GM12878 (cell line): Measurements from ENCODE around the gene CYTIP. TPM values are rescaled to one million over a fixed set of nuclear protein-coding genes. Genes with fewer than 3 reads are reported as not detected.
A peak's percentile ranks its signal among the peaks of the same experiment; 100 is the strongest.

Experiments
- ATAC-seq: fragments of 200-7000 bp; cut with Tn5 transposase; 3 replicates; pipeline ENCODE4 v1.9.1; 2020; ENCODE audit warnings: mild to moderate bottlenecking, moderate library complexity
- BruUV-seq: library from RNA; stranded (reverse); fragments of 400-500 nt; replicated peaks from 2 replicates; lab custom pipeline; 2021; lab: Mats Ljungman, UMichigan
- CTCF ChIA-PET: fragments of 300-600 bp; sonication (Branson Sonifier 250); formaldehyde crosslinking; extraction: SDS; loops from one replicate; lab custom pipeline; 2021; ENCODE audit warnings: inconsistent platforms; lab: Yijun Ruan, JAX
- POLR2A ChIA-PET: fragments of 350-600 bp; formaldehyde crosslinking; extraction: SDS; loops from one replicate; lab custom pipeline; 2021; ENCODE audit warnings: inconsistent platforms; lab: Charles Lee
- RAD21 ChIA-PET: fragments of 300-600 bp; sonication (Branson Sonifier 250); formaldehyde crosslinking; loops from one replicate; lab custom pipeline; 2023; ENCODE audit warnings: antibody characterized with exemption; ENCODE audit not compliant: unreplicated experiment; lab: Charles Lee
- SMC1A ChIA-PET: fragments of 300-600 bp; sonication (Branson Sonifier 250); formaldehyde crosslinking; loops from one replicate; lab custom pipeline; 2023; ENCODE audit not compliant: unreplicated experiment, uncharacterized antibody; lab: Charles Lee
- DNase-seq: peaks from one replicate; pipeline ENCODE4 v3.0.0-alpha.2; 2011; ENCODE audit warnings: low read depth, low spot score
- FAIRE-seq: peaks from 3 replicates; lab custom pipeline; 2011; peaks lifted over from hg19 to GRCh38; lab: Jason Lieb, UNC
- H2AFZ ChIP-seq: 2 replicates; pipeline ENCODE4 v1.6.0; 2011; ENCODE audit warnings: low read depth, low read length, control low read depth; ENCODE audit not compliant: control insufficient read depth
- H3K27ac ChIP-seq: 2 replicates; pipeline ENCODE4 v1.5.1; 2011; ENCODE audit warnings: control low read depth; ENCODE audit not compliant: control insufficient read depth, insufficient read depth
- H3K27me3 ChIP-seq, 2 experiments: replicated peaks in 1 of 2; 2 replicates each; pipeline versions ENCODE4 v1.6.0 to v1.6.1; 2011; ENCODE audit warnings: low read length in 1 of 2; ENCODE audit not compliant: control insufficient read depth in 2 of 2, insufficient read depth in 2 of 2
- H3K36me3 ChIP-seq, 2 experiments: 2 replicates each; pipeline ENCODE4 v1.5.1; 2011; ENCODE audit warnings: low read length in 1 of 2; ENCODE audit not compliant: control insufficient read depth in 2 of 2, insufficient read depth in 2 of 2
- H3K4me1 ChIP-seq: 2 replicates; pipeline ENCODE4 v1.6.1; 2011; ENCODE audit warnings: mild to moderate bottlenecking, low read length, moderate library complexity, mixed read lengths; ENCODE audit not compliant: control insufficient read depth, insufficient read depth
- H3K4me2 ChIP-seq: 2 replicates; pipeline ENCODE4 v1.6.0; 2011; ENCODE audit warnings: control low read depth; ENCODE audit not compliant: control insufficient read depth, insufficient read depth
- H3K4me3 ChIP-seq: fragments of 200-600 bp; sonication (generic); 2 replicates; pipeline ENCODE4 v1.5.1; 2016
- H3K79me2 ChIP-seq: 2 replicates; pipeline ENCODE4 v1.6.0; 2011; ENCODE audit warnings: low read length; ENCODE audit not compliant: control insufficient read depth, insufficient read depth
- H3K9ac ChIP-seq: 2 replicates; pipeline ENCODE4 v1.8.0; 2011; ENCODE audit warnings: low read length, control low read depth, mixed read lengths; ENCODE audit not compliant: control insufficient read depth, insufficient read depth
- H3K9me3 ChIP-seq: replicated peaks from 3 replicates; pipeline ENCODE4 v1.5.1; 2011; ENCODE audit warnings: mild to moderate bottlenecking, low read length; ENCODE audit not compliant: control insufficient read depth, insufficient read depth
- H4K20me1 ChIP-seq: 2 replicates; pipeline ENCODE4 v1.6.0; 2011; ENCODE audit not compliant: control insufficient read depth, insufficient read depth
- BHLHE40 ChIP-seq, 2 experiments: fragments of 450-650 bp in 1 of 2; IDR thresholded peaks; 2 replicates each; pipeline ENCODE4 v1.6.1; 2011 to 2017; ENCODE audit warnings: low read depth in 2 of 2, borderline replicate concordance in 1 of 2, improper control_type of control experiment in 1 of 2, low read length in 1 of 2, mild to moderate bottlenecking in 1 of 2
- GATAD2B ChIP-seq: fragments of 450-650 bp; conservative IDR thresholded peaks from 2 replicates; pipeline ENCODE4 v1.6.1; 2017; ENCODE audit warnings: low read depth, mild to moderate bottlenecking, moderate library complexity
- IKZF1 ChIP-seq: fragments of 450-650 bp; conservative IDR thresholded peaks from 2 replicates; pipeline ENCODE4 v1.6.1; 2017; ENCODE audit warnings: antibody characterized with exemption, mild to moderate bottlenecking
- IKZF2 ChIP-seq, 2 experiments: fragments of 450-650 bp; IDR thresholded peaks; 2 replicates each; pipeline ENCODE4 v1.6.1; 2017; ENCODE audit warnings: mild to moderate bottlenecking in 2 of 2, moderate library complexity in 2 of 2
- MEF2A ChIP-seq: IDR thresholded peaks from 2 replicates; pipeline ENCODE4 v1.6.1; 2011; ENCODE audit warnings: low read depth, mild to moderate bottlenecking, low read length, moderate library complexity; ENCODE audit not compliant: insufficient read depth
- MYB ChIP-seq: fragments of 150-350 bp; IDR thresholded peaks from 2 replicates; pipeline ENCODE4 v1.6.1; 2014; ENCODE audit warnings: mild to moderate bottlenecking, low read depth, low read length, borderline replicate concordance
- NBN ChIP-seq: fragments of 450-650 bp; IDR thresholded peaks from 2 replicates; pipeline ENCODE4 v1.6.1; 2016
- POLR2AphosphoS5 ChIP-seq: IDR thresholded peaks from 2 replicates; pipeline ENCODE4 v1.6.1; 2011; ENCODE audit warnings: mild to moderate bottlenecking, low read length, inconsistent platforms
- TCF12 ChIP-seq: IDR thresholded peaks from 2 replicates; pipeline ENCODE4 v1.6.1; 2011; ENCODE audit warnings: low read depth, mild to moderate bottlenecking, low read length
- YY1 ChIP-seq: IDR thresholded peaks from 2 replicates; pipeline ENCODE4 v1.6.1; 2011; ENCODE audit warnings: low read depth, mild to moderate bottlenecking, low read length
- ZNF384 ChIP-seq: IDR thresholded peaks from 2 replicates; pipeline ENCODE4 v1.6.1; 2012; ENCODE audit warnings: low read depth, mild to moderate bottlenecking, low read length, improper control_type of control experiment, borderline replicate concordance
- in situ Hi-C: fragments of 300-500 bp; cut with MboI; formaldehyde crosslinking; loops from 9 replicates; pipeline ENCODE4 v1.14.3; 2018; ENCODE audit warnings: mixed read lengths
- intact Hi-C: fragments of 100-400 bp; cut with micrococcal nuclease; formaldehyde crosslinking; loops from one replicate; pipeline ENCODE4 v1.14.2; 2022; ENCODE audit not compliant: unreplicated experiment
- polyA plus RNA-seq, 11 experiments: library from polyadenylated mRNA; depleted of rRNA in 4 of 11; unstranded in 6 of 11; stranded (reverse) in 5 of 11; fragments of >200 nt; fragmentation: Nextera tagmentation in 4 of 11; fragmentation: Illumina TruSeq in 1 of 11; extraction: Ambion mirVana in 4 of 11; extraction: Trizol in 1 of 11; gene quantifications; 1 replicate in 1 of 11; 2 replicates in 10 of 11; pipeline versions ENCODE4 v1.2.1 to v1.2.3, GENCODE V29; 2011 to 2016; ENCODE audit warnings: inconsistent platforms in 2 of 11, missing spikeins in 2 of 11, low read depth in 1 of 11
- total RNA-seq, 4 experiments: library from RNA; depleted of rRNA in 3 of 4; stranded (reverse); fragments of >200 nt in 3 of 4; fragmentation: Illumina TruSeq in 1 of 4; extraction: Trizol in 1 of 4; gene quantifications; 2 replicates each; pipeline versions ENCODE4 v1.2.1 to v1.2.3, GENCODE V29; 2013 to 2021
- TF ChIP-seq, protein P1 (sequence below): fragments of 450-650 bp; IDR thresholded peaks from 2 replicates; pipeline ENCODE4 v1.6.1; 2017; ENCODE audit warnings: low read depth, mild to moderate bottlenecking, moderate library complexity
- TF ChIP-seq, protein P2 (sequence below): fragments of 450-650 bp; IDR thresholded peaks from 2 replicates; pipeline ENCODE4 v1.6.1; 2017; ENCODE audit warnings: mild to moderate bottlenecking, low read depth, inconsistent platforms; ENCODE audit not compliant: poor library complexity, severe bottlenecking
- TF ChIP-seq, protein P3 (sequence below), 3 experiments: IDR thresholded peaks in 2 of 3; conservative IDR thresholded peaks in 1 of 3; 2 replicates each; pipeline ENCODE4 v1.5.1; 2011; ENCODE audit warnings: low read depth in 3 of 3, low read length in 3 of 3, mild to moderate bottlenecking in 3 of 3, control low read depth in 2 of 3, moderate library complexity in 2 of 3, inconsistent platforms in 1 of 3, mixed read lengths in 1 of 3; ENCODE audit not compliant: control insufficient read depth in 2 of 3, insufficient read depth in 1 of 3; ENCODE audit errors: extremely low read depth in 1 of 3

Gene CYTIP
- total and polyA plus RNA-seq, 10 of the 15 experiments (the other 5 are each of a cell fraction or from before 2014, with no cell fraction given), result 55.1 to 178 (median 73.4) TPM

DNA sequence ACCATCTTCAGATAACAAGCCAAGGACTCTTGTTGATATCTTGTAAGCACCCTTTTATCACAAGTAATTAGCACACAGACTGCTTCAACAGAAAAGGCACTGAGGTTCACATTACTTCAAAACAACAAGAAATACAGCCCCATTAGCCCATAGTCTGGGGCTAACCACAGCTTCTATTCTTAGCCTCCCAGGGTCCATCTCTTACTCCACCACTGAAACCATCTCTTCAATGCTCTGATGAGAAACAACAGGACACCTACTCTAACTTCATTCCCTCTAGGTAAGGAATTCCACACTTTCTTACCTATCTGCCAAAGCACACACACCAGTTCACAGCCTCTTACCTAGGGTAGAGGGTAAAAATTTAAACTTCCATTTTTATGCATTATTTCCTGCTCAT, 26.4 kb upstream of the CYTIP start:
- Histone ChIP-seq H4K20me1 (no peaks in the 10 kb centered on the region), H3K27me3 (no peaks in the 10 kb centered on the region), H3K9me3 (no peaks in the 10 kb centered on the region; the same call in 1 of the 3 replicates), H3K79me2 (peaks cover 17% of the 10 kb centered on the region), H3K4me1 (peaks cover 38% of the 10 kb centered on the region), H3K4me2 (peak overlapping the region; percentile 85), H3K9ac (peak overlapping the region; percentile 57), H3K4me3 (peak overlapping the region; percentile 56), H3K27ac (peak overlapping the region; percentile 94), H2AFZ (no peak overlapping the region; the same call in 1 of the 2 replicates), H3K36me3 (no peaks in the 10 kb centered on the region)
- FAIRE-seq (peak; percentile 85), DNase-seq (peak; percentile 80), ATAC-seq (peak; percentile 74)
- SMC1A ChIA-PET, result interaction anchor here (0.6 to 7.0 kb wide), 20 partner anchors 10 to 165 kb away, joined by 3 to 119 read pairs (median 6); partner anchors contain the start of gene CYTIP
- POLR2A ChIA-PET, result interaction anchor here (1.0 to 6.9 kb wide), 8 partner anchors 10 to 64 kb away, joined by 3 to 90 read pairs (median 6); partner anchors contain the start of gene CYTIP
- CTCF ChIA-PET, result interaction anchor here (0.7 to 7.2 kb wide), 15 partner anchors 10 to 1665 kb away, joined by 3 to 70 read pairs (median 3); partner anchors contain the start of gene CYTIP
- BruUV-seq, result no TSS peak
- RAD21 ChIA-PET, result interaction anchor here (0.7 to 6.0 kb wide), 14 partner anchors 10 to 107 kb away, joined by 3 to 125 read pairs (median 6); partner anchors contain the start of gene CYTIP
- in situ Hi-C loops (no loop called here), intact Hi-C loops (loop anchor here (1.0 to 10.0 kb wide), 4 partner anchors 26 to 316 kb away; partner anchors contain the start of genes CYTIP and ERMN)
- TF ChIP-seq, protein P1, sequence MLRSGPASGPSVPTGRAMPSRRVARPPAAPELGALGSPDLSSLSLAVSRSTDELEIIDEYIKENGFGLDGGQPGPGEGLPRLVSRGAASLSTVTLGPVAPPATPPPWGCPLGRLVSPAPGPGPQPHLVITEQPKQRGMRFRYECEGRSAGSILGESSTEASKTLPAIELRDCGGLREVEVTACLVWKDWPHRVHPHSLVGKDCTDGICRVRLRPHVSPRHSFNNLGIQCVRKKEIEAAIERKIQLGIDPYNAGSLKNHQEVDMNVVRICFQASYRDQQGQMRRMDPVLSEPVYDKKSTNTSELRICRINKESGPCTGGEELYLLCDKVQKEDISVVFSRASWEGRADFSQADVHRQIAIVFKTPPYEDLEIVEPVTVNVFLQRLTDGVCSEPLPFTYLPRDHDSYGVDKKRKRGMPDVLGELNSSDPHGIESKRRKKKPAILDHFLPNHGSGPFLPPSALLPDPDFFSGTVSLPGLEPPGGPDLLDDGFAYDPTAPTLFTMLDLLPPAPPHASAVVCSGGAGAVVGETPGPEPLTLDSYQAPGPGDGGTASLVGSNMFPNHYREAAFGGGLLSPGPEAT, result peak; percentile 78
- TF ChIP-seq GATAD2B, result peak; percentile 64; the same call in 1 of the 2 replicates
- peak; percentile 35; the same call in 1 of the 2 replicates for TF ChIP-seq TCF12
- TF ChIP-seq MEF2A, result peak; percentile 98
- peak; percentile 95 to 97 for TF ChIP-seq IKZF2 (IDR thresholded peaks at IDR 0.05)
- peak; percentile 91 for TF ChIP-seq IKZF1
- no peak for TF ChIP-seq MYB
- peak; percentile 63; the same call in 1 of the 2 replicates for TF ChIP-seq YY1
- peak; percentile 77 for TF ChIP-seq POLR2AphosphoS5
- TF ChIP-seq, protein P2, sequence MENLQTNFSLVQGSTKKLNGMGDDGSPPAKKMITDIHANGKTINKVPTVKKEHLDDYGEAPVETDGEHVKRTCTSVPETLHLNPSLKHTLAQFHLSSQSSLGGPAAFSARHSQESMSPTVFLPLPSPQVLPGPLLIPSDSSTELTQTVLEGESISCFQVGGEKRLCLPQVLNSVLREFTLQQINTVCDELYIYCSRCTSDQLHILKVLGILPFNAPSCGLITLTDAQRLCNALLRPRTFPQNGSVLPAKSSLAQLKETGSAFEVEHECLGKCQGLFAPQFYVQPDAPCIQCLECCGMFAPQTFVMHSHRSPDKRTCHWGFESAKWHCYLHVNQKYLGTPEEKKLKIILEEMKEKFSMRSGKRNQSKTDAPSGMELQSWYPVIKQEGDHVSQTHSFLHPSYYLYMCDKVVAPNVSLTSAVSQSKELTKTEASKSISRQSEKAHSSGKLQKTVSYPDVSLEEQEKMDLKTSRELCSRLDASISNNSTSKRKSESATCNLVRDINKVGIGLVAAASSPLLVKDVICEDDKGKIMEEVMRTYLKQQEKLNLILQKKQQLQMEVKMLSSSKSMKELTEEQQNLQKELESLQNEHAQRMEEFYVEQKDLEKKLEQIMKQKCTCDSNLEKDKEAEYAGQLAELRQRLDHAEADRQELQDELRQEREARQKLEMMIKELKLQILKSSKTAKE, result peak; percentile 85
- peak in 1 of 2 experiments; percentile 41; a peak in 1 of 4 replicates for TF ChIP-seq BHLHE40 (IDR thresholded peaks at IDR 0.05; ENCODE audit: borderline replicate concordance in 1 of 2, low read depth in 2 of 2, low read length in 1 of 2)
- no peak for TF ChIP-seq ZNF384
- TF ChIP-seq NBN, result peak; percentile 77
- TF ChIP-seq, protein P3, sequence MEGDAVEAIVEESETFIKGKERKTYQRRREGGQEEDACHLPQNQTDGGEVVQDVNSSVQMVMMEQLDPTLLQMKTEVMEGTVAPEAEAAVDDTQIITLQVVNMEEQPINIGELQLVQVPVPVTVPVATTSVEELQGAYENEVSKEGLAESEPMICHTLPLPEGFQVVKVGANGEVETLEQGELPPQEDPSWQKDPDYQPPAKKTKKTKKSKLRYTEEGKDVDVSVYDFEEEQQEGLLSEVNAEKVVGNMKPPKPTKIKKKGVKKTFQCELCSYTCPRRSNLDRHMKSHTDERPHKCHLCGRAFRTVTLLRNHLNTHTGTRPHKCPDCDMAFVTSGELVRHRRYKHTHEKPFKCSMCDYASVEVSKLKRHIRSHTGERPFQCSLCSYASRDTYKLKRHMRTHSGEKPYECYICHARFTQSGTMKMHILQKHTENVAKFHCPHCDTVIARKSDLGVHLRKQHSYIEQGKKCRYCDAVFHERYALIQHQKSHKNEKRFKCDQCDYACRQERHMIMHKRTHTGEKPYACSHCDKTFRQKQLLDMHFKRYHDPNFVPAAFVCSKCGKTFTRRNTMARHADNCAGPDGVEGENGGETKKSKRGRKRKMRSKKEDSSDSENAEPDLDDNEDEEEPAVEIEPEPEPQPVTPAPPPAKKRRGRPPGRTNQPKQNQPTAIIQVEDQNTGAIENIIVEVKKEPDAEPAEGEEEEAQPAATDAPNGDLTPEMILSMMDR (IDR thresholded peaks at IDR 0.05 in 2 of 3, conservative IDR thresholded peaks at IDR 0.05 in 1 of 3; ENCODE audit: control insufficient read depth in 2 of 3, extremely low read depth in 1 of 3, insufficient read depth in 1 of 3, low read depth in 3 of 3, low read length in 3 of 3), result no peak
